GM21447 (cell line): ENCODE data around the gene C11orf68.

Source experiments
- ATAC-seq: cut with Tn5 transposase; IDR thresholded peaks from one replicate; pipeline ENCODE4 v1.9.1; 2021; ENCODE audit not compliant: unreplicated experiment

Gene C11orf68

DNA sequence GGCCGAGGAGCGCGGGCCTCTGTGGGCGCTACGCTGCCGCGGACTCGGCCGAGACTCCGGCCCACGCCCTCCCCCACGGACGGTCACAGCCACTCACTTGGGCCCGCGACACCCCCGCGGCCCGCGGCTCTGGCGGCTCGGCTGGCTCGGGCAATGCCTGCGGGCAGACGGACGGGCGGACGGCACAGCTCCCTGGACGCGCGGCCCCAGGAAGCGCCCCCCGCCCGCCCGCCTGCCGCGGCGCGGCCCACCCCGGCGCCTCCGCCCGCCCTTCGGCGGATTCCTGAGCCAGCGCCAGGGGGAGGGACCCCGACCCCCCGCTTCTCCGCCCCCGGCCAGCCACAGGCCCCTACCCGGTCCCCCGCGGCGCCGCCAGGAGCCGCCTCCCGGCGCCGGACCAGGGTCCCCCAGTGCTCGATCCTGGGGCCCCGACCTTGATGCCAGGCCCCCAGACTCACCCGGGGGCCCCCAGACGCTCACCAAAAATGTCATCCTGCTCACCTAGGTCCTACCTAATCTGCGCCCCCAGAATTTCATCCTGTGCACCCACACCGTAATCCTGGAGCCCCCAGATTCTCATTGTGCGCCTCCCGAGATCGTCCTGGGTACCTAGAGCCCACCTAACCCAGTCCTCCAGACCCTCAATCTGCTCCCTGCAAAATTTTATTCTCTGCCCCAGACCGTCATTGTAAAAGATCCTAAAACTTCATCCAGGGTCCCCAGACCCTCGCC lies 46.1 kb downstream of the C11orf68 start, which contains the start of gene EFEMP2:
TSS of gene EFEMP2 (minus strand) at position 215 of the 732 bp plus-strand sequence. CDS start 446 bp downstream, outside the sequence.
- ATAC-seq, result no peak

DNA sequence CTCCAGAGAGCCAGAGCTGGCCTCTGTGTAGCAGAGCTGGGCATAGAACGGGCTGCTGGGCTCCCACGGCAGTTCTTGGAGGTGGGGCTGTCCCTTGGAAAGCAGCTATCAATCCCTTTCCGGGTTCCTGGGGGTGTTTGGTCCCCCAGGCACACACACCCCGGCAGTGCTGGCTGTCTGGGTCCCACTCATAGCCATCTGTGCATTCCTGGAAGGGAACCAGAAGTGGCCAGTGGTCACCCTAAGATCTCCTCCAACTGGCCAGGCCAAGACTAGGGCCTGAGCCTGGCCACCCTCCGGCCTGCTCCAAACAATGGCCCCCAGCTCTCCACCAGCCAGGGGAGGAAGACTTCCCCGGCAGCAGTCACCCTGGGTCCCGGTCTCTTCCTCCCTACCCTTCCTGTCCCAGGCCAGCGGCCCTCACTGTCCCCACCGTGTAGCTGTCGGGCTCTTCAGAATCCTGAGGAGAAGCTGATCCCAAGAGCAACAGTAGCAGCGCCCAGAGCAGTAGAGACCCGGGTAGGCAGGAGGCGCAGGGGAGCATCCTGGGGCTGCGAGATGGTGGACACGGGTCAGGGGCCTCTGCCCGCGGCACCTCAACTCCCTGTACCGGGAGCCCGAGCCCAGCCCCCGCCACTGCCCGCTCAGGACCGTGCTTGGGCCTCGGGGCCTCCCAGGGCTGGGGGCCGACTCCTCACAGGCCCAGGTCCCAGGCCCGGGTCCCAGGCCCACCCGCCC lies 46.9 kb downstream of the C11orf68 start:
- no peak for ATAC-seq

DNA sequence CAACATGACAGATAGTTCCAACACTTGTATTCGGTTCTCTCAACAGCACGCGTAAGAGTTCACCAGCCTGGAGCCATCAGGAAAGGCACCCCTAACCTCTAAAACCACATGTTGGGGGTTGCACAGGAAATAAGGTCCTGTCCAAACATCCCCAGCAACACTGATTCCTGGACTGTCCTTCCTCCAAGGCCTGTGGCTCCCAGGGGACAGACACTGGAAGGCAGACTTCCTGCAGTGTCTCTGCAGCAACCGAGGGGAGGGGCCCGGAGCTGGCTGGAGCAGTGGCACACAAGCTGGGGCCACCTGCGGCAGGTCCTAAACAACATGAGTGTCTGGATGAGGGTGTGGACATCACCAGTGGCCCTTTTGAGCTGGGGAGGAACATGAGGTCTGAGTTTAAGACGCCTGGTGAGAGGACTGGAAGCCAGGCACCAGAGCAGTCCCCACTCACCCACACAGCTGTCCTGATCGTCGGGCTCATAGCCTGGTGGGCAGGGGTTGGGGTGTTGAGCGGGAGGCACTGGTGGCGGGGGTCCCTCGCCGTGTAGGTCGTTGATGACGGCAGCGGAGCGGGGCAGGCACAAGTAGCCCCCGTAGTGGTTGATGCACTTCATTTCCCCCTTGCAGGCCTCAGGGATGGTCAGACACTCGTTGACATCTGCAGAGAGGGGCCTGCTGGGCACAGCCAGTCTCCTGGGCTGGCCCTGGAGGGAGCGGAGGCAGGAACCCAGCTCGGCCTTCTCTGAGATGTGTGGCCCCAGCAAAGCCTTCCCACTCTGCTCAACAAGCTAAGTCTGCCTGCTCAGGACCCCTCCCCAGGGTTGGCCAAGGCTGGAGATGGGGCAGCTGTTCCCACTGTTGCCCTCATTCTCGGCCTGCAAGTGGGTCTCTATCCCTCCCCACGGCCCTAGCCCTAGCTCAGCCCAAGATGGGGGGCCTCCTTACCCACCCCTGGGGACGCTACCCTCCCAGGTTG lies 47.9 kb downstream of the C11orf68 start:
- no peak for ATAC-seq

DNA sequence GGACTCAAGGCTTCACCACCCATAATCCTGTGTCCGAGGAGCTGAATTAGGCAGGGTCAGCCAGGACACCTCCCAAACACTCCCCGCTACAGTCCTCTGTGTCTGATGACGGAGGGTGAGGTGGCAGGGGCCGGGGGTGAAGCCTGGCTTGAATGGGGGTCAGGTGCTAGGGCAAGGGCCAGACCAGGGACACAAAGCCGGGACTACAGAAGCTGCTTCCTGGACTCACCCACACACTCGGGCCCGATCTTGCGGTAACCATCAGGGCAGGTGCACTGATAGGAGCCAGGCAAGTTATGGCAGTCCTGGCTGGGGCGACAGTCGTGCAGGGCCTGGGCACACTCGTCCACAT lies 48.6 kb downstream of the C11orf68 start:
- no peak for ATAC-seq

DNA sequence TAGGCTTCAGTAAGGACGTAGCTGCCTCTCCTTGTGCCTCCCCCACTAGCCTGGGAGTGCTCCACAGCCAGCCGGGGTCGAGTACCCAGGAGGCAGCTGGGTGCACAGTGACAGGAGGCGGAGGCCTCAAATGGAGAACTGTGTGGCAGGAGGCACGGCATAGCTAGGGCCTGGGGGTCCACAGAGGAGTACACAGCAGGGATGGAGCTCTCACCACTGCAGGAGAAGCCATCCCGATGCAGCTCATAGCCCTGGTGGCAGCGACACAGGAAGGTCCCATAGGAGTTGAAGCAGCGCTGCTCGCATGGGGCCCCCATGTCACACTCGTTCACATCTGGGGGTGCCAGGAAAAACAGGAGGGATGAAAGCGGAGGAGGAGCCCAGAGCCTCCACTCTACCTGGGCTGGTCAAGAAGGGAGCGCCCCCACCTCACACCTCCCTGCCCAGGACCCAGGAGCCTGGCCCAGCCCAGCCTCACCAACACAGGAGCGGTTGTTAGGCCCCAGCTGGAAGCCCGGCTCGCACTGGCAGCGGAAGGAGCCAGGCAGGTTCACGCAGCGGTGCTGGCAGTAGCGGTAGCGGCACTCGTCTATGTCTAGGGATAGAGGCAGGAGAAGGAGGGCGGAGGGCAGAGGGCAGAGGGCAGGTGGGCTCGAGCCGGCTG lies 49.1 kb downstream of the C11orf68 start:
- ATAC-seq, result no peak

DNA sequence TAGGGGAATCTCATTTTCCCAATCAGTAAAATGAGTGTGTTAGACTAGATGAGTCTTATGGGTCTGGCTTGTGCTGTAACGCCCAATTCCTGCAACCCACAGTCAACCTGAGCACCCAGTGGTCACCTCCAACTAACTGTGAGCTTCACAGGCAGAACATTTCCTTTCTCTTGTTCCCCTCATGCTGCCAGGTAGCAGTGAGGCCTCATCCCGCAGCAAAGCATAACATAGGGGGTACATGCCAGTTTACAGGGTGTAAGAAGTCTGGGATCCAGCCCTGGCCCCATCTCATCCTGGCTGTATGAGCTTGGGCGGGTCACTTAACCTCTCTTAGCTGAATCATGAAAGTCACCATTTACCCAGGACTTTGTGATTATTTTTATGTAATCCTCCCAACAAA lies 50.0 kb downstream of the C11orf68 start:
- ATAC-seq, result no peak

DNA sequence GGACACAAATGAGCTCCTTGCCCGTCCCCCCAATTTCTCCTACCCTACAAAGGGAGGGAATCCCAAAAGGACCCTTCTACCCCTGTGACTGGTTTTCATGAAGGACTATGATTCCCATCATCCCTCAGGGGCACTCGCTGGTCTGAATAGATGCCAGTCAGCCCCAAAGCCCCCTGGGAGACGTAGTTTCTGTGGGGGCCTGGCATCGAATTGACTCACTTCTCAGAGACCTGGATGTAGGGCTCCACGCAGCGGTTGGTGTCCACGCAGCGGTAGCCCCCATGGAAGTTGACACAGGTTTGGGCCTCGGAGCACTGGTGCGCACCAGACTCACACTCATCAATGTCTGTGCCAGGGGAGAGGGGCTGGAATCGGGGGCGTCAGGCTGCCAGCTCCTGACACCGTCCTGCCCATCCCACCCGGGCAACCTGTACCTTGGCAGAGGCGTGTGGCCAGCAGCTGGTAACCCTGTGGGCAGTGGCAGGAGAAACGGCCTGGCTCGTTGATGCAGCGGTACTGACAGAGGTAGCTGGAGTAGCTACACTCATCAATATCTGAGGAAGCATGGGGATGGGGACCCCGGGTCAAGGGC lies 50.7 kb downstream of the C11orf68 start:
- ATAC-seq, result no peak

DNA sequence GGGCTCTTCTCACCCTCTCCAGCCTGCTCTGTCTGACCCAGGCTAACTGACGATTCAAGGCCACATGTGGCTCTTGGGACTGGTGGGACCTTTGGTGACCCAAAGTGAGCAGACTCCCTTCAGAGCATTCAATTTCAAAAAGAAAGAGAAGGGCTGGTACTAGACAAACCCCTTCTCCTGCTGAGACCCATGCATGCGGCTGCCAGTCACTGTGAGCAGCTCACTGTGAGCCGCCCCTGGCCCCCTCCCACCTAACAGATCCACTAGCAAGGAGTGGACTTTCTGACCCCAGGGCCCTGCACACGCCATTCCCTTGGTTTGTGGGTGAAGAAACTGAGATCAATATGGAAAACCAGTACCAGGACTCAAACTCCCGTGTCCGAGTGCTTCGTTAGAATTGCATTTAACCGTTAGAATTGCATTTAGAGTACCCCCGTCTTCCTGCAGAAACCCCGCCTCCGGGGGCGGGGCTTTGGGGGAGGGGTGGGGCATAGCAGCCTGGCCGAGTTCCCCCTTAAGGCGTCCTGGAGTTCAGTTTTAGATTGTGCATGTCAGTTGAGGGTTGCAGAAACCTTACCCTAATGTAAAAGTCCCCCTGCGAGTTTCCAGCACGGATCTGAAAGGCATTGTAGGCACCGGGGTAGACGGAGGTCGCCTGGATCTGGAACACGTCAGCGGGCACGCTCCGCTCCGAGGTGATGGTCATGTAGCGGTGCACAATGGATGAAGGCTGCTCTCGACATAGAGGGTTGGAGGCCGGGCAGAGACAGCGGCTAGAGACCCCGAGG lies 51.4 kb downstream of the C11orf68 start:
- no peak for ATAC-seq
